ENCODE data around the gene CLCN2.
A peak's percentile ranks its signal among the peaks of the same experiment; 100 is the strongest.

Gene CLCN2

DNA sequence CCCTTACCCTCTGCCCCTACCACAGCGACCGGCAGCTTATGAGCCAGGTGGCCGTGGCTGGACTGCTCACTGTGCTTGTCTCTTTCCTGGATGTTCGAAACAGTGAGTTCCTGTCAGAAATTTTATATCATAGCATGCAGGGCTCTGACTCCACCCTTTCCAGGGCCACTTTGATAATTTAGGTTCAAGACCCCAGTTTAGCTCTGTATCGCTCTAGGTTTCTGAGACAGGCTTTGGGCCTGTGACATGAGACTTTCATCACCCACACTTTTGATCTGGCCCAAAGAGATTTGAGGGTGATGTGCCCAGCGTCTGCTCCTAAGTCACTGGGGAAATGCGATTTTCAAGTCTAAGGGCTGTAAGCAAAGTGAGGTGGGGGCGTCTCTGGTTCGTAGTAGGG, 53.5 kb downstream of the CLCN2 start:
- Histone ChIP-seq H3K27ac (ENCODE audit: low read depth, low read length) (no peak overlapping the region), H2AFZ (ENCODE audit: low read depth, low read length, severe bottlenecking) (no peak overlapping the region), H3K36me3 (ENCODE audit: low read length) (no peaks in the 10 kb centered on the region; the same call in 1 of the 2 replicates), H3K9me2 (replicated peaks; ENCODE audit: insufficient read depth, low read length) (no peaks in the 10 kb centered on the region), H3K27me3 (ENCODE audit: low read length) (no peaks in the 10 kb centered on the region), H4K20me1 (ENCODE audit: low read depth, low read length) (no peaks in the 10 kb centered on the region), H3F3A (ENCODE audit: insufficient read depth) (0 out of 2 replicates have a peak, but pooled peaks cover 7% of the 10 kb centered on the region), H3K4me3 (ENCODE audit: insufficient read depth, low read length, poor library complexity, severe bottlenecking) (no peak overlapping the region), H3K9ac (ENCODE audit: low read length) (no peak overlapping the region), H3K9me3 (ENCODE audit: insufficient read depth, low read length) (no peaks in the 10 kb centered on the region), H3K4me2 (ENCODE audit: low read depth, low read length, poor library complexity, severe bottlenecking) (no peak overlapping the region), H3K79me2 (ENCODE audit: insufficient read depth, low read length) (no peaks in the 10 kb centered on the region)
- no peak for TF ChIP-seq EZH2phosphoT487 (conservative IDR thresholded peaks at IDR 0.05; ENCODE audit: low read length)

DNA sequence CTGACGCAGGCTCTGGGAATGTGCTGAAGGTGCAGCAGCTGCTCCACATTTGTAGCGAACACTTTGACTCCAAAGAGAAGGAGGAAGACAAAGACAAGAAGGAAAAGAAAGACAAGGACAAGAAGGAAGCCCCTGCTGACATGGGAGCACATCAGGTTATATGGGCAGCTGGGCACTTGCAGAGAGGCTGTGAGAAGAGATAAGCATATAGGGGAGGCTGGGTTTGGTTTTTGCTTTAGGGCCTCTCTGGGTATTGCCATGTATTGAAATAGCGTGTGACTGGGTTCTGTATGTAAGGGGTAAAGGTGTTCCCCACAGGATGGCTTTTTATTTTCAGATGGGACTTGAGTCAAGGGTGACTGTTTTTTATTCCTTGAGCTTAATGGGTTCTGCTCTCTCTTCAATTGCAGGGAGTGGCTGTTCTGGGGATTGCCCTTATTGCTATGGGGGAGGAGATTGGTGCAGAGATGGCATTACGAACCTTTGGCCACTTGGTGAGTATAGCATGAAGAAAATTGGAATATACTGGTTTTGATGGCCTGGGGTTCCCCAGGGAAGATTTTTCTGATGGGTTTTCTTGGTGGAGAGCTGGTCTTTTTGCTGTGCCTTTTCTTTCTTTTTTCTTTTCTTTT, 54.9 kb downstream of the CLCN2 start:
- H2AFZ ChIP-seq (ENCODE audit: low read depth, low read length, severe bottlenecking): no peak overlapping the region
- no peak overlapping the region for H3K4me3 ChIP-seq (ENCODE audit: insufficient read depth, low read length, poor library complexity, severe bottlenecking)
- H3K9me2 ChIP-seq (replicated peaks; ENCODE audit: insufficient read depth, low read length): no peaks in the 10 kb centered on the region
- TF ChIP-seq EZH2phosphoT487 (conservative IDR thresholded peaks at IDR 0.05; ENCODE audit: low read length) (no peak), CTCF (IDR thresholded peaks at IDR 0.05; ENCODE audit: insufficient read depth, low read length, poor library complexity, severe bottlenecking) (no peak)
- H3K4me2 ChIP-seq (ENCODE audit: low read depth, low read length, poor library complexity, severe bottlenecking): no peak overlapping the region
- H3K27ac ChIP-seq (ENCODE audit: low read depth, low read length): no peak overlapping the region
- H3K9ac ChIP-seq (ENCODE audit: low read length): no peak overlapping the region
- H3K36me3 ChIP-seq (ENCODE audit: low read length): no peaks in the 10 kb centered on the region; the same call in 1 of the 2 replicates
- no peaks in the 10 kb centered on the region for H3K27me3 ChIP-seq (ENCODE audit: low read length)
- no peaks in the 10 kb centered on the region for H4K20me1 ChIP-seq (ENCODE audit: low read depth, low read length)
- no peaks in the 10 kb centered on the region for H3K79me2 ChIP-seq (ENCODE audit: insufficient read depth, low read length)
- H3K9me3 ChIP-seq (ENCODE audit: insufficient read depth, low read length): no peaks in the 10 kb centered on the region
- 0 out of 2 replicates have a peak, but pooled peaks cover 7% of the 10 kb centered on the region for H3F3A ChIP-seq (ENCODE audit: insufficient read depth)

- no peak overlapping the region for H3K4me3 ChIP-seq (ENCODE audit: insufficient read depth, low read length, poor library complexity, severe bottlenecking)
- no peaks in the 10 kb centered on the region for H3K27me3 ChIP-seq (ENCODE audit: low read length)
- no peak overlapping the region for H3K9ac ChIP-seq (ENCODE audit: low read length)
- no peaks in the 10 kb centered on the region for H3F3A ChIP-seq (ENCODE audit: insufficient read depth)
- TF ChIP-seq EZH2phosphoT487 (conservative IDR thresholded peaks at IDR 0.05; ENCODE audit: low read length) (no peak), CTCF (IDR thresholded peaks at IDR 0.05; ENCODE audit: insufficient read depth, low read length, poor library complexity, severe bottlenecking) (no peak)
- no peaks in the 10 kb centered on the region for H3K9me2 ChIP-seq (replicated peaks; ENCODE audit: insufficient read depth, low read length)
- H3K79me2 ChIP-seq (ENCODE audit: insufficient read depth, low read length): peaks cover 3% of the 10 kb centered on the region
- H3K4me2 ChIP-seq (ENCODE audit: low read depth, low read length, poor library complexity, severe bottlenecking): no peak overlapping the region
- H4K20me1 ChIP-seq (ENCODE audit: low read depth, low read length): no peaks in the 10 kb centered on the region
- no peak overlapping the region for H3K27ac ChIP-seq (ENCODE audit: low read depth, low read length)
- no peak overlapping the region for H2AFZ ChIP-seq (ENCODE audit: low read depth, low read length, severe bottlenecking)
- H3K9me3 ChIP-seq (ENCODE audit: insufficient read depth, low read length): no peaks in the 10 kb centered on the region
- H3K36me3 ChIP-seq (ENCODE audit: low read length): peaks cover 2% of the 10 kb centered on the region; the same call in 1 of the 2 replicates
These were observed 55.8 kb downstream of the CLCN2 start for GRCh38 chr3:184305577-184305976.

GRCh38 chr3:184300378-184300720, 61.1 kb downstream of the CLCN2 start:
- peak overlapping the region; percentile 92 for H3K9ac ChIP-seq (ENCODE audit: low read length)

More at GRCh38 chr3:184300378-184300720, 61.1 kb downstream of the CLCN2 start:
- Histone ChIP-seq H3K27me3 (ENCODE audit: low read length) (no peaks in the 10 kb centered on the region), H3K27ac (ENCODE audit: low read depth, low read length) (no peak overlapping the region), H3K36me3 (ENCODE audit: low read length) (peaks cover 7% of the 10 kb centered on the region; the same call in 1 of the 2 replicates), H2AFZ (ENCODE audit: low read depth, low read length, severe bottlenecking) (no peak overlapping the region), H3K9me2 (replicated peaks; ENCODE audit: insufficient read depth, low read length) (no peaks in the 10 kb centered on the region), H4K20me1 (ENCODE audit: low read depth, low read length) (no peaks in the 10 kb centered on the region), H3K4me3 (ENCODE audit: insufficient read depth, low read length, poor library complexity, severe bottlenecking) (peak overlapping the region; percentile 89), H3K9me3 (ENCODE audit: insufficient read depth, low read length) (no peaks in the 10 kb centered on the region), H3K4me2 (ENCODE audit: low read depth, low read length, poor library complexity, severe bottlenecking) (peak overlapping the region; percentile 85), H3F3A (ENCODE audit: insufficient read depth) (no peaks in the 10 kb centered on the region), H3K79me2 (ENCODE audit: insufficient read depth, low read length) (peaks cover 16% of the 10 kb centered on the region)
- TF ChIP-seq EZH2phosphoT487 (conservative IDR thresholded peaks at IDR 0.05; ENCODE audit: low read length) (no peak), CTCF (IDR thresholded peaks at IDR 0.05; ENCODE audit: insufficient read depth, low read length, poor library complexity, severe bottlenecking) (no peak)

All from SU-DHL-6 (cell line).